CD4-positive, alpha-beta T cell treated with Interleukin-15 for 1 hour (primary cell): ENCODE data around the gene NACC1.

Experiments used
- DNase-seq: peaks from one replicate; pipeline ENCODE4 v3.0.0-alpha.2; 2020

Gene NACC1

GRCh38 chr19:13149628-13150186, 31.6 kb downstream of the NACC1 start:
- DNase-seq: no peak

- DNase-seq: peak; percentile 95
Measured at GRCh38 chr19:13150187-13150930, 32.3 kb downstream of the NACC1 start, which contains the start of the genes IER2 and STX10. IER2 (plus strand) TSS chr19:13150411; CDS start chr19:13153187, 2,776 bp downstream. STX10 (minus strand) TSS chr19:13150375; CDS start chr19:13150173, 202 bp downstream.

GRCh38 chr19:13150931-13151604, 33.0 kb downstream of the NACC1 start:
- peak; percentile 27 for DNase-seq

GRCh38 chr19:13151605-13152355, 33.7 kb downstream of the NACC1 start:
- DNase-seq: peak; percentile 97

- no peak for DNase-seq
Measured at GRCh38 chr19:13152356-13152973, 34.4 kb downstream of the NACC1 start.

GRCh38 chr19:13152974-13153568, 35.0 kb downstream of the NACC1 start:
- peak; percentile 96 for DNase-seq

- DNase-seq: no peak
Measured at GRCh38 chr19:13153569-13154240, 35.6 kb downstream of the NACC1 start.

- peak; percentile 80 for DNase-seq
Measured at GRCh38 chr19:13154241-13154778, 36.2 kb downstream of the NACC1 start.

- DNase-seq: peak; percentile 90
Measured at GRCh38 chr19:13154911-13155471, 36.9 kb downstream of the NACC1 start.

GRCh38 chr19:13155472-13156359, 37.7 kb downstream of the NACC1 start:
- peak; percentile 93 for DNase-seq

GRCh38 chr19:13159713-13160112, 41.6 kb downstream of the NACC1 start:
- DNase-seq: no peak

- DNase-seq: no peak
Measured at GRCh38 chr19:13160557-13160956, 42.5 kb downstream of the NACC1 start.

- DNase-seq: peak; percentile 92
Measured at GRCh38 chr19:13162724-13163608, 44.9 kb downstream of the NACC1 start.

GRCh38 chr19:13163609-13164342, 45.7 kb downstream of the NACC1 start:
- peak; percentile 35 for DNase-seq

- DNase-seq: peak; percentile 54
Measured at GRCh38 chr19:13164343-13165161, 46.5 kb downstream of the NACC1 start.

- DNase-seq: no peak
Measured at GRCh38 chr19:13165162-13165997, 47.3 kb downstream of the NACC1 start.
